ENCODE results near the gene COG6. TPM values are rescaled to one million over a fixed set of nuclear protein-coding genes. Genes with fewer than 3 reads are reported as not detected.

COG6 gene
- total and polyA plus RNA-seq, 2 of the 8 experiments (the other 6 are each of a cell fraction or from before 2014, with no cell fraction given), result 8.8 to 22.3 TPM

- Histone ChIP-seq H3K18ac (ENCODE audit: extremely low read depth, low read length) (no peak overlapping the region), H2BK15ac (ENCODE audit: low read length) (no peak overlapping the region), H3K9ac (replicated peaks in 1 of 4; ENCODE audit: extremely low read depth in 1 of 4, low read depth in 3 of 4, low read length in 3 of 4) (no peak overlapping the region), H3K27me3 (replicated peaks in 1 of 4; ENCODE audit: control insufficient read depth in 3 of 4, extremely low read depth in 1 of 4, insufficient read depth in 3 of 4, low read length in 3 of 4) (no peaks in the 10 kb centered on the region), H3K79me1 (ENCODE audit: low read depth, low read length) (no peaks in the 10 kb centered on the region), H3K79me2 (ENCODE audit: control insufficient read depth in 1 of 2, insufficient read depth in 2 of 2, low read length in 2 of 2) (no peaks in the 10 kb centered on the region), H3K36me3 (ENCODE audit: control insufficient read depth in 2 of 4, insufficient read depth in 4 of 4, low read length in 3 of 4) (no peaks in the 10 kb centered on the region), H3K4me1 (replicated peaks in 1 of 4; ENCODE audit: control insufficient read depth in 3 of 4, insufficient read depth in 4 of 4, low read length in 3 of 4) (peaks cover 0 to 4% (median 0%) of the 10 kb centered on the region in 4 experiments; a peak in 2 of 7 replicates), H3K4me3 (ENCODE audit: extremely low read depth in 1 of 4, insufficient read depth in 2 of 4, low read depth in 3 of 4, low read length in 4 of 4) (no peak overlapping the region), H3K4ac (replicated peaks; ENCODE audit: insufficient read length, low read depth, low read length) (no peak overlapping the region), H2AK5ac (ENCODE audit: low read depth, low read length) (no peak overlapping the region), H3K4me2 (ENCODE audit: insufficient read depth in 1 of 2, low read depth in 2 of 2, low read length in 2 of 2) (no peak overlapping the region), H2BK12ac (ENCODE audit: low read depth, low read length) (no peak overlapping the region), H3K56ac (replicated peaks; ENCODE audit: insufficient read length, low read depth, low read length) (no peak overlapping the region), H3K23ac (ENCODE audit: insufficient read length) (no peak overlapping the region), H3K23me2 (ENCODE audit: low read depth, low read length) (no peaks in the 10 kb centered on the region), H4K91ac (replicated peaks; ENCODE audit: insufficient read length, low read length) (no peak overlapping the region), H3K27ac (ENCODE audit: low read depth, low read length) (no peak overlapping the region), H2BK20ac (ENCODE audit: low read length) (no peak overlapping the region), H4K20me1 (replicated peaks in 1 of 2; ENCODE audit: control insufficient read depth in 1 of 2, insufficient read depth in 2 of 2, low read length in 2 of 2) (no peaks in the 10 kb centered on the region), H2BK5ac (ENCODE audit: low read depth, low read length) (no peak overlapping the region), H4K8ac (ENCODE audit: extremely low read depth, insufficient read depth, low read length) (no peak overlapping the region), H3K9me3 (ENCODE audit: insufficient read depth in 2 of 2, low read depth in 1 of 2, low read length in 1 of 2) (no peaks in the 10 kb centered on the region), H2BK120ac (replicated peaks; ENCODE audit: low read depth, low read length) (no peak overlapping the region), H2AFZ (ENCODE audit: low read length) (no peak overlapping the region), H4K5ac (ENCODE audit: insufficient read length, low read depth, low read length) (no peak overlapping the region), H3K14ac (ENCODE audit: insufficient read length) (no peak overlapping the region)
- no peak for FAIRE-seq
- DNase-seq (ENCODE audit: low read depth in 1 of 2, low spot score in 2 of 2), result no peak
- POLR2A ChIA-PET (ENCODE audit: partially characterized antibody), result no interaction called here
- CTCF ChIA-PET (ENCODE audit: partially characterized antibody), result interaction anchor here (0.8 to 1.8 kb wide), 5 partner anchors 9 to 1009 kb away, joined by 3 to 9 read pairs (median 5); no protein-coding TSS in a partner anchor
- no peak for TF ChIP-seq EZH2 (IDR thresholded peaks at IDR 0.05; ENCODE audit: low read depth, low read length, severe bottlenecking)
- TF ChIP-seq POU5F1 (IDR thresholded peaks at IDR 0.05; ENCODE audit: low read depth, low read length), result no peak
- TF ChIP-seq NANOG (IDR thresholded peaks at IDR 0.05; ENCODE audit: insufficient read depth, low read depth, low read length, poor library complexity, severe bottlenecking), result no peak
- no peak for TF ChIP-seq GABPA (IDR thresholded peaks at IDR 0.05; ENCODE audit: borderline replicate concordance, insufficient read depth, low read length)
- TF ChIP-seq RAD21 (IDR thresholded peaks at IDR 0.05 in 1 of 2, conservative IDR thresholded peaks at IDR 0.05 in 1 of 2; ENCODE audit: low read depth in 2 of 2, low read length in 2 of 2), result no peak
- TF ChIP-seq ATF3 (IDR thresholded peaks at IDR 0.05; ENCODE audit: insufficient read depth, low read depth, low read length), result no peak
- no peak for TF ChIP-seq EGR1 (IDR thresholded peaks at IDR 0.05; ENCODE audit: borderline replicate concordance, low read depth, low read length)
- no peak for TF ChIP-seq KDM5A (IDR thresholded peaks at IDR 0.05; ENCODE audit: low read length)
- no peak for TF ChIP-seq YY1 (IDR thresholded peaks at IDR 0.05; ENCODE audit: low read depth, low read length)
- no peak for TF ChIP-seq BCL11A (IDR thresholded peaks at IDR 0.05; ENCODE audit: low read depth in 2 of 2, low read length in 2 of 2)
- no peak for TF ChIP-seq ATF2 (IDR thresholded peaks at IDR 0.05; ENCODE audit: low read length)
- TF ChIP-seq SP1 (IDR thresholded peaks at IDR 0.05; ENCODE audit: low read depth, low read length), result no peak
- no peak for TF ChIP-seq CEBPB (IDR thresholded peaks at IDR 0.05; ENCODE audit: low read depth, low read length)
Measured at GRCh38 chr13:39768962-39769361, 113.5 kb downstream of the COG6 start.
